HCT116 (cell line): Measurements from ENCODE around the gene SEC16A. TPM values are rescaled to one million over a fixed set of nuclear protein-coding genes. Genes with fewer than 3 reads are reported as not detected.

ENCODE experiments used
- ATAC-seq: fragments of 200-7000 bp; cut with Tn5 transposase; 2 replicates; pipeline ENCODE4 v1.9.1; 2020; ENCODE audit warnings: mild to moderate bottlenecking, moderate library complexity
- BruUV-seq: library from RNA; stranded (reverse); fragments of 400-500 nt; replicated peaks from 2 replicates; lab custom pipeline; 2021; lab: Mats Ljungman, UMichigan
- CTCF ChIA-PET: fragments of 300-600 bp; sonication (Branson Sonifier 250); formaldehyde crosslinking; loops from one replicate; lab custom pipeline; 2021; ENCODE audit warnings: antibody characterized with exemption; lab: Charles Lee
- POLR2A ChIA-PET: fragments of 300-600, 350-600 bp; sonication (Branson Sonifier 250); formaldehyde crosslinking; loops from one replicate; lab custom pipeline; 2021; ENCODE audit warnings: antibody characterized with exemption; lab: Charles Lee
- RAD21 ChIA-PET, 2 experiments: fragments of 300-600 bp; sonication (Branson Sonifier 250); formaldehyde crosslinking; loops; one replicate each; lab custom pipeline; 2023; ENCODE audit warnings: low total read pairs in 2 of 2; ENCODE audit not compliant: uncharacterized antibody in 2 of 2, unreplicated experiment in 2 of 2, low non-redundant PET in 1 of 2; lab: Charles Lee
- DNase-seq: peaks from one replicate; pipeline ENCODE4 v3.0.0-alpha.2; 2010; ENCODE audit warnings: low read depth, low spot score
- H2AFZ ChIP-seq: fragments of 200-600 bp; shearing (Covaris generic), sonication (generic); 2 replicates; pipeline ENCODE4 v1.6.1; 2017; ENCODE audit warnings: low read depth, mixed run types, mixed read lengths, antibody characterized with exemption, low read length; ENCODE audit not compliant: poor library complexity, severe bottlenecking
- H3K27ac ChIP-seq: 2 replicates; pipeline ENCODE4 v1.5.1; 2012; ENCODE audit warnings: low read depth, low read length
- H3K27me3 ChIP-seq: fragments of 200-600 bp; sonication (generic); 2 replicates; pipeline ENCODE4 v1.6.1; 2016; ENCODE audit warnings: mixed run types, low read length, mixed read lengths; ENCODE audit not compliant: insufficient read depth
- H3K36me3 ChIP-seq, 2 experiments: fragments of 200-500 bp in 1 of 2; fragments of 200-600 bp in 1 of 2; sonication (Bioruptor generic) in 1 of 2; sonication (generic) in 1 of 2; 2 replicates each; pipeline versions ENCODE4 v1.5.1 to v1.6.1; 2014 to 2016; ENCODE audit warnings: low read length in 2 of 2, inconsistent platforms in 1 of 2, mixed read lengths in 1 of 2, mixed run types in 1 of 2; ENCODE audit not compliant: insufficient read depth in 2 of 2, control insufficient read depth in 1 of 2
- H3K4me1 ChIP-seq, 2 experiments: fragments of 200-600 bp in 1 of 2; sonication (generic) in 1 of 2; 2 replicates each; pipeline versions ENCODE4 v1.5.1 to v1.6.1; 2012 to 2017; ENCODE audit warnings: low read length in 2 of 2, inconsistent platforms in 1 of 2, mild to moderate bottlenecking in 1 of 2, mixed read lengths in 1 of 2, mixed run types in 1 of 2, moderate library complexity in 1 of 2; ENCODE audit not compliant: insufficient read depth in 2 of 2, control insufficient read depth in 1 of 2
- H3K4me2 ChIP-seq: fragments of 200-600 bp; sonication (generic); 2 replicates; pipeline ENCODE4 v1.6.1; 2017; ENCODE audit warnings: mixed run types, low read length, mixed read lengths
- H3K4me3 ChIP-seq, 2 experiments: fragments of 200-600 bp in 1 of 2; sonication (generic) in 1 of 2; replicated peaks in 1 of 2; 2 replicates each; pipeline ENCODE4 v1.5.1; 2011 to 2016; ENCODE audit warnings: low read length in 2 of 2, control low read depth in 1 of 2, low read depth in 1 of 2, mild to moderate bottlenecking in 1 of 2, mixed read lengths in 1 of 2, mixed run types in 1 of 2
- H3K79me2 ChIP-seq: fragments of 200-600 bp; sonication (generic); 2 replicates; pipeline ENCODE4 v1.6.1; 2017; ENCODE audit warnings: mild to moderate bottlenecking, mixed run types, low read length, moderate library complexity, mixed read lengths; ENCODE audit not compliant: insufficient read depth
- H3K9ac ChIP-seq: fragments of 200-600 bp; sonication (generic); 2 replicates; pipeline ENCODE4 v1.6.1; 2016; ENCODE audit warnings: low read length, mixed read lengths
- H3K9me2 ChIP-seq: fragments of 200-600 bp; sonication (generic), shearing (Covaris generic); 2 replicates; pipeline ENCODE4 v1.6.1; 2017; ENCODE audit warnings: mixed run types, mild to moderate bottlenecking, moderate library complexity; ENCODE audit not compliant: insufficient read depth
- H3K9me3 ChIP-seq, 2 experiments: fragments of 200-500 bp in 1 of 2; fragments of 200-600 bp in 1 of 2; sonication (Bioruptor generic) in 1 of 2; sonication (generic) in 1 of 2; 2 replicates each; pipeline ENCODE4 v1.6.1; 2014 to 2017; ENCODE audit warnings: low read length in 2 of 2, mixed read lengths in 2 of 2, inconsistent platforms in 1 of 2, low read depth in 1 of 2, mild to moderate bottlenecking in 1 of 2, mixed run types in 1 of 2, moderate library complexity in 1 of 2; ENCODE audit not compliant: control insufficient read depth in 1 of 2, insufficient read depth in 1 of 2
- H4K20me1 ChIP-seq: fragments of 200-600 bp; sonication (generic), shearing (Covaris generic); 2 replicates; pipeline ENCODE4 v1.6.1; 2017; ENCODE audit warnings: mixed run types, mild to moderate bottlenecking, moderate library complexity; ENCODE audit not compliant: insufficient read depth
- CBX3 ChIP-seq: IDR thresholded peaks from 2 replicates; pipeline ENCODE4 v1.6.1; 2012; ENCODE audit warnings: low read depth
- CEBPB ChIP-seq: IDR thresholded peaks from 2 replicates; pipeline ENCODE4 v1.6.1; 2012; ENCODE audit warnings: low read depth
- EGR1 ChIP-seq: IDR thresholded peaks from 2 replicates; pipeline ENCODE4 v1.6.1; 2012; ENCODE audit warnings: low read depth
- ELF1 ChIP-seq: IDR thresholded peaks from 2 replicates; pipeline ENCODE4 v1.6.1; 2012; ENCODE audit warnings: low read depth, borderline replicate concordance
- EZH2 ChIP-seq: fragments of 200-600 bp; sonication (generic); IDR thresholded peaks from 2 replicates; pipeline ENCODE4 v1.6.1; 2017; ENCODE audit warnings: antibody characterized with exemption, mixed run types
- EZH2phosphoT487 ChIP-seq: fragments of 200-600 bp; IDR thresholded peaks from 2 replicates; pipeline ENCODE4 v1.6.1; 2018; ENCODE audit warnings: antibody characterized with exemption, borderline replicate concordance
- JUND ChIP-seq: IDR thresholded peaks from 2 replicates; pipeline ENCODE4 v1.6.1; 2012
- MAX ChIP-seq: IDR thresholded peaks from 2 replicates; pipeline ENCODE4 v1.6.1; 2012
- POLR2A ChIP-seq: IDR thresholded peaks from 2 replicates; pipeline ENCODE4 v1.7.0; 2011; ENCODE audit warnings: borderline replicate concordance; ENCODE audit not compliant: insufficient read depth, insufficient read length; ENCODE audit errors: extremely low read depth
- RAD21 ChIP-seq: IDR thresholded peaks from 2 replicates; pipeline ENCODE4 v1.6.1; 2012; ENCODE audit warnings: low read depth, mild to moderate bottlenecking
- REST ChIP-seq: IDR thresholded peaks from 2 replicates; pipeline ENCODE4 v1.6.1; 2012; ENCODE audit warnings: low read depth
- SIN3A ChIP-seq: IDR thresholded peaks from 2 replicates; pipeline ENCODE4 v1.6.1; 2012; ENCODE audit warnings: low read depth
- SRF ChIP-seq: IDR thresholded peaks from 2 replicates; pipeline ENCODE4 v1.6.1; 2012; ENCODE audit warnings: low read depth
- TCF7L2 ChIP-seq: IDR thresholded peaks from 2 replicates; pipeline ENCODE4 v1.7.0; 2011; ENCODE audit warnings: borderline replicate concordance, inconsistent platforms; ENCODE audit not compliant: insufficient read depth, insufficient read length; ENCODE audit errors: extremely low read depth
- YY1 ChIP-seq: IDR thresholded peaks from 2 replicates; pipeline ENCODE4 v1.6.1; 2011; ENCODE audit warnings: low read length, low read depth, moderate library complexity, mild to moderate bottlenecking; ENCODE audit not compliant: insufficient replicate concordance; ENCODE audit errors: extremely low read depth
- ZFX ChIP-seq: fragments of 450-650 bp; IDR thresholded peaks from 2 replicates; pipeline ENCODE4 v1.6.1; 2017
- intact Hi-C: fragments of 100-400 bp; cut with micrococcal nuclease; formaldehyde crosslinking; loops from 2 replicates; pipeline ENCODE4 v1.10.0; 2022
- total RNA-seq: library from RNA; stranded (reverse); gene quantifications from one replicate; pipeline ENCODE4 v1.2.1, GENCODE V29; 2021; ENCODE audit not compliant: unreplicated experiment
- TF ChIP-seq, protein P1 (sequence below): IDR thresholded peaks from 2 replicates; pipeline ENCODE4 v1.6.1; 2011; ENCODE audit warnings: mild to moderate bottlenecking, low read length, moderate library complexity; ENCODE audit not compliant: insufficient replicate concordance; ENCODE audit errors: extremely low read depth

The SEC16A gene
- total RNA-seq, 1 experiment from 2014 or later: 49.8 TPM

GRCh38 chr9:136416427-136416826 is 66.4 kb downstream of the SEC16A start:
- intact Hi-C loops: no loop called here
- no TSS peak for BruUV-seq
- Histone ChIP-seq H3K4me1 (peaks cover 7 to 8% of the 10 kb centered on the region in 2 experiments), H2AFZ (no peak overlapping the region), H3K9me2 (no peaks in the 10 kb centered on the region), H3K9ac (no peak overlapping the region), H3K79me2 (peaks cover 55% of the 10 kb centered on the region), H3K27me3 (no peaks in the 10 kb centered on the region), H3K36me3 (peaks cover 55 to 78% of the 10 kb centered on the region in 2 experiments), H4K20me1 (no peaks in the 10 kb centered on the region), H3K27ac (no peak overlapping the region), H3K9me3 (no peaks in the 10 kb centered on the region), H3K4me2 (no peak overlapping the region), H3K4me3 (no peak overlapping the region)
- POLR2A ChIA-PET: no interaction called here
- no peak for TF ChIP-seq JUND
- TF ChIP-seq YY1: no peak
- TF ChIP-seq, protein P1, sequence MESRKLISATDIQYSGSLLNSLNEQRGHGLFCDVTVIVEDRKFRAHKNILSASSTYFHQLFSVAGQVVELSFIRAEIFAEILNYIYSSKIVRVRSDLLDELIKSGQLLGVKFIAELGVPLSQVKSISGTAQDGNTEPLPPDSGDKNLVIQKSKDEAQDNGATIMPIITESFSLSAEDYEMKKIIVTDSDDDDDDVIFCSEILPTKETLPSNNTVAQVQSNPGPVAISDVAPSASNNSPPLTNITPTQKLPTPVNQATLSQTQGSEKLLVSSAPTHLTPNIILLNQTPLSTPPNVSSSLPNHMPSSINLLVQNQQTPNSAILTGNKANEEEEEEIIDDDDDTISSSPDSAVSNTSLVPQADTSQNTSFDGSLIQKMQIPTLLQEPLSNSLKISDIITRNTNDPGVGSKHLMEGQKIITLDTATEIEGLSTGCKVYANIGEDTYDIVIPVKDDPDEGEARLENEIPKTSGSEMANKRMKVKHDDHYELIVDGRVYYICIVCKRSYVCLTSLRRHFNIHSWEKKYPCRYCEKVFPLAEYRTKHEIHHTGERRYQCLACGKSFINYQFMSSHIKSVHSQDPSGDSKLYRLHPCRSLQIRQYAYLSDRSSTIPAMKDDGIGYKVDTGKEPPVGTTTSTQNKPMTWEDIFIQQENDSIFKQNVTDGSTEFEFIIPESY: no peak
- TF ChIP-seq SRF: no peak
- TF ChIP-seq REST: no peak
- no peak for TF ChIP-seq EGR1
- no peak for TF ChIP-seq CBX3
- no peak for TF ChIP-seq POLR2A
- TF ChIP-seq ELF1: no peak
- TF ChIP-seq ZFX: no peak
- no peak for TF ChIP-seq TCF7L2
- TF ChIP-seq RAD21: no peak
- TF ChIP-seq EZH2: no peak
- TF ChIP-seq MAX: no peak
- TF ChIP-seq EZH2phosphoT487: no peak
- TF ChIP-seq CEBPB: no peak
- TF ChIP-seq SIN3A: no peak
- RAD21 ChIA-PET: no interaction called here
- CTCF ChIA-PET: no interaction called here
- ATAC-seq: no peak
- DNase-seq: no peak
